CD4-positive, CD25-positive, alpha-beta regulatory T cell (primary cell): ENCODE data around the gene RADIL. TPM values are rescaled to one million over a fixed set of nuclear protein-coding genes. Genes with fewer than 3 reads are reported as not detected.
"Not testable (repeated sequence)": the region's sequence is repeated elsewhere in the genome, so short reads cannot be mapped to it uniquely, and the experiment has no call there.

Source experiments
- ATAC-seq, 2 donors: fragments of 150-1000 bp; cut with Tn5 transposase; one replicate each; pipeline ENCODE4 v1.10.0; 2021; ENCODE audit warnings: low read depth in 2 of 2, moderate number of reproducible peaks in 2 of 2, moderate library complexity in 1 of 2
- DNase-seq, 3 donors: peaks; one replicate each; pipeline versions ENCODE4 v3.0.0 to v3.0.0-alpha.2; 2012 to 2022; ENCODE audit warnings: mixed read lengths in 1 of 3
- H3K27ac ChIP-seq: one replicate; pipeline ENCODE4 v1.7.0; 2013; ENCODE audit warnings: mild to moderate bottlenecking, low read length; ENCODE audit not compliant: insufficient read depth, poor library complexity, severe bottlenecking
- H3K27me3 ChIP-seq: one replicate; pipeline ENCODE4 v1.7.0; 2013; ENCODE audit warnings: low read length; ENCODE audit not compliant: control insufficient read depth, insufficient read depth
- H3K36me3 ChIP-seq: one replicate; pipeline ENCODE4 v1.7.0; 2013; ENCODE audit warnings: mild to moderate bottlenecking, low read length, moderate library complexity; ENCODE audit not compliant: control insufficient read depth, insufficient read depth
- H3K4me1 ChIP-seq: 2 replicates; pipeline ENCODE4 v1.7.0; 2013; ENCODE audit warnings: mild to moderate bottlenecking, low read length; ENCODE audit not compliant: insufficient read depth, control insufficient read depth, poor library complexity, severe bottlenecking
- H3K4me3 ChIP-seq: one replicate; pipeline ENCODE4 v1.7.0; 2013; ENCODE audit warnings: low read depth, mild to moderate bottlenecking, low read length, moderate library complexity
- H3K9me3 ChIP-seq, 2 experiments: 1 replicate in 1 of 2; 2 replicates in 1 of 2; pipeline ENCODE4 v1.7.0; 2013; ENCODE audit warnings: low read length in 2 of 2, mild to moderate bottlenecking in 1 of 2, moderate library complexity in 1 of 2; ENCODE audit not compliant: control insufficient read depth in 2 of 2
- H3K27ac Mint-ChIP-seq, 3 donors: one replicate each; pipeline ENCODE4 v1.8.0; 2020 to 2022; ENCODE audit warnings: mild to moderate bottlenecking in 3 of 3, mixed read lengths in 3 of 3, moderate library complexity in 2 of 3
- H3K27me3 Mint-ChIP-seq: one replicate; pipeline ENCODE4 v1.8.0; 2022; ENCODE audit warnings: mild to moderate bottlenecking, mixed read lengths
- H3K36me3 Mint-ChIP-seq: one replicate; pipeline ENCODE4 v1.8.0; 2020; ENCODE audit warnings: mixed read lengths
- H3K4me1 Mint-ChIP-seq, 4 donors: one replicate each; pipeline ENCODE4 v1.8.0; 2020 to 2022; ENCODE audit warnings: mixed read lengths in 4 of 4, mild to moderate bottlenecking in 1 of 4
- H3K4me3 Mint-ChIP-seq, 4 donors: one replicate each; pipeline ENCODE4 v1.8.0; 2020 to 2022; ENCODE audit warnings: mild to moderate bottlenecking in 4 of 4, mixed read lengths in 4 of 4, moderate library complexity in 3 of 4
- H3K9me3 Mint-ChIP-seq, 7 donors: one replicate each; pipeline ENCODE4 v1.8.0; 2020 to 2022; ENCODE audit warnings: mixed read lengths in 7 of 7, mild to moderate bottlenecking in 3 of 7, moderate library complexity in 2 of 7
- polyA plus RNA-seq, 4 donors: library from polyadenylated mRNA; unstranded; fragments of 300-500 nt; fragmentation: Illumina TruSeq; gene quantifications; one replicate each; pipeline ENCODE4 v1.2.3, GENCODE V29; 2021
- total RNA-seq: library from RNA; stranded (reverse); gene quantifications from one replicate; pipeline ENCODE4 v1.2.3, GENCODE V29; 2022

Gene RADIL
- total and polyA plus RNA-seq, 5 donors from 2014 or later = not detected

- Mint-ChIP-seq H3K27me3 (peaks cover 17% of the 10 kb centered on the region), H3K36me3 (no peaks in the 10 kb centered on the region), H3K9me3 (peaks cover 0 to 1% (median 0%) of the 10 kb centered on the region in 7 donors), H3K27ac (no peak overlapping the region), H3K4me3 (no peak overlapping the region), H3K4me1 (peaks cover 0 to 11% (median 0%) of the 10 kb centered on the region in 4 donors)
- DNase-seq (no peak), ATAC-seq (no peak)
- H3K27me3 ChIP-seq = peaks cover 2% of the 10 kb centered on the region
- H3K27ac ChIP-seq = no peak overlapping the region
- no peaks in the 10 kb centered on the region for H3K36me3 ChIP-seq
- no peaks in the 10 kb centered on the region for H3K9me3 ChIP-seq
- peaks cover 10% of the 10 kb centered on the region for H3K4me1 ChIP-seq
- no peak overlapping the region for H3K4me3 ChIP-seq
These were observed 78.2 kb downstream of the RADIL start for GRCh38 chr7:4805110-4805983.

- H3K27ac ChIP-seq = no peak overlapping the region
- no peak for ATAC-seq
- no peak overlapping the region for H3K4me3 ChIP-seq
- Mint-ChIP-seq H3K4me1 (peaks cover 0 to 3% (median 0%) of the 10 kb centered on the region in 4 donors), H3K9me3 (no peaks in the 10 kb centered on the region), H3K27ac (no peak overlapping the region), H3K36me3 (no peaks in the 10 kb centered on the region), H3K27me3 (peaks cover 5% of the 10 kb centered on the region), H3K4me3 (no peak overlapping the region)
- peaks cover 2% of the 10 kb centered on the region for H3K27me3 ChIP-seq
- H3K9me3 ChIP-seq = no peaks in the 10 kb centered on the region
- no peaks in the 10 kb centered on the region for H3K4me1 ChIP-seq
- no peaks in the 10 kb centered on the region for H3K36me3 ChIP-seq
- no peak for DNase-seq
These were observed 79.9 kb downstream of the RADIL start for GRCh38 chr7:4803397-4804241.

GRCh38 chr7:4802577-4802976 is 80.9 kb downstream of the RADIL start:
- not testable (repeated sequence) for H3K36me3 ChIP-seq

DNA sequence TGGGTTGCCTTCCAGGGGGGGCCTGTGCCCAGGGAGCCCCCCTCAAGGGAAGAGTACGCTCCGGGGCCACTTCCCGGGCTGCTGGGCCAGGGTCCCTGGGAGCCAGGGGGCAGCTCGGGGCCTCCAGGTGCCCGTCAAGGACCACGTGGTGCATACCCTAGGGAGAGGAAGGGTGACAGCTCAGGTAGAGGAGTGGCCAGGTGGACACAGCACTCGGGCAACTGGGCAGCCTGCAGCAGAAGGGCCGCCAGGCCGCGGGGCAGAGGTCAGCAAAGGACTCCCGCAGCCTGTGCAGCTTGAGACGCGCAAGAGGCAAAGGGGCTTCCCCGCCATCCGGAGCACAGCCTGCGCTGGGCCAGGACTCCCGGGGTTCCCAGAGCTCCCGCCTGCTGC is 81.7 kb downstream of the RADIL start:
- H3K9me3 Mint-ChIP-seq = no peaks in the 10 kb centered on the region
- no peaks in the 10 kb centered on the region for H3K27me3 Mint-ChIP-seq
- DNase-seq (no peak), ATAC-seq (no peak)
- H3K27ac ChIP-seq = no peak overlapping the region
- H3K4me1 ChIP-seq = no peaks in the 10 kb centered on the region
- H3K9me3 ChIP-seq = no peaks in the 10 kb centered on the region
- H3K27ac Mint-ChIP-seq = no peak overlapping the region
- no peak overlapping the region for H3K4me3 ChIP-seq
- H3K27me3 ChIP-seq = no peaks in the 10 kb centered on the region
- H3K4me1 Mint-ChIP-seq = peaks cover 0 to 3% (median 0%) of the 10 kb centered on the region in 4 donors
- H3K36me3 ChIP-seq = no peaks in the 10 kb centered on the region
- no peaks in the 10 kb centered on the region for H3K36me3 Mint-ChIP-seq
- H3K4me3 Mint-ChIP-seq = no peak overlapping the region

More at GRCh38 chr7:4802577-4802976, 80.9 kb downstream of the RADIL start:
- not testable (repeated sequence) for H3K27me3 Mint-ChIP-seq, H3K27me3 ChIP-seq, H3K4me3 ChIP-seq, DNase-seq, H3K27ac ChIP-seq, H3K27ac Mint-ChIP-seq, H3K4me3 Mint-ChIP-seq, H3K9me3 Mint-ChIP-seq, H3K4me1 Mint-ChIP-seq, H3K36me3 Mint-ChIP-seq, H3K4me1 ChIP-seq, ATAC-seq, H3K9me3 ChIP-seq

GRCh38 chr7:4800926-4801838 is 82.3 kb downstream of the RADIL start:
- no peaks in the 10 kb centered on the region for H3K36me3 Mint-ChIP-seq
- peaks cover 0 to 3% (median 0%) of the 10 kb centered on the region in 4 donors for H3K4me1 Mint-ChIP-seq
- no peaks in the 10 kb centered on the region for H3K4me1 ChIP-seq
- ATAC-seq = no peak
- no peaks in the 10 kb centered on the region for H3K9me3 ChIP-seq
- no peaks in the 10 kb centered on the region for H3K36me3 ChIP-seq
- no peaks in the 10 kb centered on the region for H3K9me3 Mint-ChIP-seq
- no peak for DNase-seq
- H3K27me3 Mint-ChIP-seq = no peaks in the 10 kb centered on the region
- H3K27ac Mint-ChIP-seq = peak overlapping the region in 1 of 3 donors; percentile 20
- H3K27ac ChIP-seq = no peak overlapping the region
- no peak overlapping the region for H3K4me3 ChIP-seq
- H3K4me3 Mint-ChIP-seq = no peak overlapping the region
- H3K27me3 ChIP-seq = no peaks in the 10 kb centered on the region

DNA sequence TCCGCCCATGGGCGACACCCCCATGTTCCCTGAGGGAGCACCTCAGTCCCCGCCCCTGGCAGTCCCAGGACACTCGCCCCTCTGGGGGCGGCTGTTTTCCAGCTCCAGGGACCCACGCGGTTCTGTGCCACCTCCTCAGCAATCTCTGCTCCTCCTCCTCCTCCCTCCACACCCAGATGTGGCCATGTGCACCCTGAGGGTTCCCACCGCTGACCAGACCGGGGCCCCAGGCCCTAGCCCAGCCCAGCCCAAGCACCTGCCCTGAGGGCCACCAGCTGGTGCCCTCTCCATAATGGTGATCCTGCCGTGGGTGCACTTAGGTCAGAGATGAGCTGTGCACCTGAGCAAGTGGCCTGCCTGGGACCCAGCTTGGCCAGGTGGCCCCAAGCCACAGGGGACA is 83.0 kb downstream of the RADIL start:
- no peak for ATAC-seq

More for the DNA sequence above, 83.0 kb downstream of the RADIL start:
- Mint-ChIP-seq H3K36me3 (no peaks in the 10 kb centered on the region), H3K27me3 (no peaks in the 10 kb centered on the region), H3K4me3 (no peak overlapping the region), H3K4me1 (peaks cover 0 to 3% (median 0%) of the 10 kb centered on the region in 4 donors), H3K27ac (no peak overlapping the region), H3K9me3 (no peaks in the 10 kb centered on the region)
- no peaks in the 10 kb centered on the region for H3K9me3 ChIP-seq
- H3K36me3 ChIP-seq = no peaks in the 10 kb centered on the region
- no peak for DNase-seq
- H3K4me3 ChIP-seq = no peak overlapping the region
- H3K27me3 ChIP-seq = no peaks in the 10 kb centered on the region
- no peaks in the 10 kb centered on the region for H3K4me1 ChIP-seq
- H3K27ac ChIP-seq = no peak overlapping the region
